GM10847 (cell line): ENCODE results near the gene ETS1.

Experiments used
- POLR2A ChIP-seq: IDR thresholded peaks from 2 replicates; pipeline ENCODE4 v1.6.1; 2011; ENCODE audit not compliant: insufficient read length; ENCODE audit errors: extremely low read depth

The ETS1 gene

GRCh38 chr11:128608746-128609407 lies 21.5 kb upstream of the ETS1 start:
- no peak for TF ChIP-seq POLR2A

- no peak for TF ChIP-seq POLR2A
Observed at GRCh38 chr11:128607819-128608218, 20.5 kb upstream of the ETS1 start.

GRCh38 chr11:128604723-128605122 lies 17.4 kb upstream of the ETS1 start:
- TF ChIP-seq POLR2A: no peak

GRCh38 chr11:128603752-128604414 lies 16.5 kb upstream of the ETS1 start:
- TF ChIP-seq POLR2A: no peak

- TF ChIP-seq POLR2A: no peak
Observed at GRCh38 chr11:128603003-128603696, 15.8 kb upstream of the ETS1 start.

GRCh38 chr11:128599729-128600128 lies 12.4 kb upstream of the ETS1 start:
- no peak for TF ChIP-seq POLR2A

GRCh38 chr11:128598506-128599150 lies 11.3 kb upstream of the ETS1 start:
- no peak for TF ChIP-seq POLR2A

GRCh38 chr11:128598096-128598495 lies 10.7 kb upstream of the ETS1 start:
- TF ChIP-seq POLR2A: no peak

- no peak for TF ChIP-seq POLR2A
Observed at GRCh38 chr11:128597209-128597608, 9.9 kb upstream of the ETS1 start.

GRCh38 chr11:128596250-128596649 lies 8.9 kb upstream of the ETS1 start:
- no peak for TF ChIP-seq POLR2A

GRCh38 chr11:128595775-128596174 lies 8.4 kb upstream of the ETS1 start:
- TF ChIP-seq POLR2A: no peak

- TF ChIP-seq POLR2A: no peak
Observed at GRCh38 chr11:128595221-128595620, 7.9 kb upstream of the ETS1 start.

- no peak for TF ChIP-seq POLR2A
Observed at GRCh38 chr11:128594226-128594625, 6.9 kb upstream of the ETS1 start.

- no peak for TF ChIP-seq POLR2A
Observed at GRCh38 chr11:128593281-128593680, 5.9 kb upstream of the ETS1 start.

- no peak for TF ChIP-seq POLR2A
Observed at GRCh38 chr11:128592454-128592853, 5.1 kb upstream of the ETS1 start.

- TF ChIP-seq POLR2A: no peak
Observed at GRCh38 chr11:128590587-128590986, 3.2 kb upstream of the ETS1 start.

GRCh38 chr11:128589998-128590397 lies 2.6 kb upstream of the ETS1 start:
- TF ChIP-seq POLR2A: no peak

GRCh38 chr11:128588093-128588492 lies 735 bp upstream of the ETS1 start:
- TF ChIP-seq POLR2A: no peak
